WTC11 (cell line): Measurements from ENCODE around the gene ENO1.
A peak's percentile ranks its signal among the peaks of the same experiment; 100 is the strongest.

Experiments
- ATF1 ChIP-seq: sonication (generic); formaldehyde crosslinking; IDR thresholded peaks from 2 replicates; pipeline ENCODE4 v1.8.1; 2023; ENCODE audit warnings: mild to moderate bottlenecking, moderate library complexity, missing genetic modification reagents
- CDX4 ChIP-seq: fragments of 250-450 bp; sonication (Bioruptor Pico); IDR thresholded peaks from 2 replicates; pipeline ENCODE4 v1.9.0; 2021; ENCODE audit warnings: moderate library complexity, mild to moderate bottlenecking, inconsistent platforms, borderline replicate concordance
- CTCF ChIP-seq: fragments of 200-600 bp; IDR thresholded peaks from 2 replicates; pipeline ENCODE4 v1.8.0; 2022; ENCODE audit warnings: antibody characterized with exemption
- E2F5 ChIP-seq: sonication (generic); formaldehyde crosslinking; IDR thresholded peaks from 2 replicates; pipeline ENCODE4 v1.8.1; 2022; ENCODE audit warnings: mild to moderate bottlenecking, moderate library complexity, missing genetic modification reagents
- ELF4 ChIP-seq: sonication (generic); formaldehyde crosslinking; IDR thresholded peaks from 2 replicates; pipeline ENCODE4 v1.8.1; 2022; ENCODE audit warnings: low read depth, mild to moderate bottlenecking, moderate library complexity, missing genetic modification reagents
- ESRRA ChIP-seq: sonication (generic); formaldehyde crosslinking; IDR thresholded peaks from 2 replicates; pipeline ENCODE4 v1.8.1; 2022; ENCODE audit warnings: mild to moderate bottlenecking, missing genetic modification reagents, borderline replicate concordance
- MAX ChIP-seq: sonication (generic); formaldehyde crosslinking; IDR thresholded peaks from 2 replicates; pipeline ENCODE4 v1.8.0; 2022; ENCODE audit warnings: mild to moderate bottlenecking, missing genetic modification reagents
- MLX ChIP-seq: sonication (generic); formaldehyde crosslinking; IDR thresholded peaks from 2 replicates; pipeline ENCODE4 v1.8.1; 2023; ENCODE audit warnings: mild to moderate bottlenecking, missing genetic modification reagents, moderate library complexity
- MYBL2 ChIP-seq: sonication (generic); formaldehyde crosslinking; IDR thresholded peaks from 2 replicates; pipeline ENCODE4 v1.8.1; 2023; ENCODE audit warnings: mild to moderate bottlenecking, moderate library complexity, missing genetic modification reagents
- SMAD4 ChIP-seq: sonication (generic); formaldehyde crosslinking; IDR thresholded peaks from 2 replicates; pipeline ENCODE4 v1.8.0; 2022; ENCODE audit warnings: mild to moderate bottlenecking, missing genetic modification reagents
- USF2 ChIP-seq: sonication (generic); formaldehyde crosslinking; IDR thresholded peaks from 2 replicates; pipeline ENCODE4 v1.8.1; 2023; ENCODE audit warnings: mild to moderate bottlenecking, missing genetic modification reagents, moderate library complexity
- ZNF121 ChIP-seq: sonication (generic); formaldehyde crosslinking; IDR thresholded peaks from 2 replicates; pipeline ENCODE4 v1.8.0; 2023; ENCODE audit warnings: missing genetic modification reagents

- TF ChIP-seq ZNF121 = no peak
- TF ChIP-seq CTCF = no peak
- TF ChIP-seq ELF4 (CRISPR knock-in tag) = peak; percentile 91
- TF ChIP-seq E2F5 = peak; percentile 28
- no peak for TF ChIP-seq ATF1 (CRISPR knock-in tag)
- TF ChIP-seq ESRRA (CRISPR knock-in tag) = peak; percentile 98
- TF ChIP-seq MLX (CRISPR knock-in tag) = no peak
- TF ChIP-seq SMAD4 (CRISPR knock-in tag) = peak; percentile 74; the same call in 1 of the 2 replicates
- TF ChIP-seq USF2 (CRISPR knock-in tag) = peak; percentile 93
- no peak for TF ChIP-seq CDX4 (CRISPR knock-in tag)
- TF ChIP-seq MAX = peak; percentile 95
- no peak; the same call in none of the 2 replicates for TF ChIP-seq MYBL2
These were observed 395 bp upstream of the ENO1 start for GRCh38 chr1:8878698-8879463.
